ELR (cell line): Measurements from ENCODE around the gene PHEX.

Experiments
- DNase-seq: peaks from one replicate; pipeline ENCODE4 v3.0.0-alpha.2; 2015; ENCODE audit warnings: low read depth

The PHEX gene

DNA sequence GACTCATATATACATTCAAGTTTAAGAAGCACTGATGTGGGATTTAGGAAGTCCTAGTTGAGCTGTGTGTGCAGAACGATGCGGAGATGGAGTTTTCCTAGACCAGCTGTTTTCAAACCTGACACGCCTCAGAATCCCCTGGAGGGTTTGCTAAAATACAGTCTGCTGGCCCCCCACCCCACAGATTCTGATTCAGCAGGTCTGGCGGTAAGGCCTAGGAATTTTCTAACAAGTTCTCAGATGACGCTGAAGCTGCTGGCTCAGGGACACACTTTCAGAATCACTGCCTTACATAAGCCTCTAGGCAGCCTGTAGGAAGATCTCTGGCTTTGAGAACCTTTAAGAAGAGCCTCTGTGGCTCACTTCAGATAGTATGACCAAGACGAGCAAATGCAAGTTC, 73.1 kb downstream of the PHEX start:
- no peak for DNase-seq

DNA sequence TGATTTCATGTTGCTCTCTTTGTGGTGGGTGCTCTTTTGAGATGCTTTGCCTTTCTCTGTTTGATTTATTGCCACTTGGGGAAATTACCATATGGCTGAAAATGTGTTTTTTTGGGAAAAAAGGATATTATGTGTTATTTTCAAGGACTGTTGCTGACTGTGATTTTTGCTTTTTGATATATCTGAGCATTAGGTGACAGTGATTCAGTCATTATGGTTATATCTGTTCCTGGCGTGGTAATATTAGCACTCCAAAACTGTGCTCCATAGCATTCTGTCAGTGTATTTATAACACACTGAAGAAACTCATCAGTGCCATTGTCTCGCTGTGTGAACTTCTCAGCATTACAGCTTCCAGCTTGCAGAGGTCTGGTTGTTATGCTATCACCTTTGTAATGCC, 73.8 kb downstream of the PHEX start:
- no peak for DNase-seq

GRCh38 chrX:22109442-22109841, 77.3 kb downstream of the PHEX start:
- DNase-seq = peak; percentile 72

GRCh38 chrX:22110729-22111494, 78.8 kb downstream of the PHEX start:
- DNase-seq = peak; percentile 4

DNA sequence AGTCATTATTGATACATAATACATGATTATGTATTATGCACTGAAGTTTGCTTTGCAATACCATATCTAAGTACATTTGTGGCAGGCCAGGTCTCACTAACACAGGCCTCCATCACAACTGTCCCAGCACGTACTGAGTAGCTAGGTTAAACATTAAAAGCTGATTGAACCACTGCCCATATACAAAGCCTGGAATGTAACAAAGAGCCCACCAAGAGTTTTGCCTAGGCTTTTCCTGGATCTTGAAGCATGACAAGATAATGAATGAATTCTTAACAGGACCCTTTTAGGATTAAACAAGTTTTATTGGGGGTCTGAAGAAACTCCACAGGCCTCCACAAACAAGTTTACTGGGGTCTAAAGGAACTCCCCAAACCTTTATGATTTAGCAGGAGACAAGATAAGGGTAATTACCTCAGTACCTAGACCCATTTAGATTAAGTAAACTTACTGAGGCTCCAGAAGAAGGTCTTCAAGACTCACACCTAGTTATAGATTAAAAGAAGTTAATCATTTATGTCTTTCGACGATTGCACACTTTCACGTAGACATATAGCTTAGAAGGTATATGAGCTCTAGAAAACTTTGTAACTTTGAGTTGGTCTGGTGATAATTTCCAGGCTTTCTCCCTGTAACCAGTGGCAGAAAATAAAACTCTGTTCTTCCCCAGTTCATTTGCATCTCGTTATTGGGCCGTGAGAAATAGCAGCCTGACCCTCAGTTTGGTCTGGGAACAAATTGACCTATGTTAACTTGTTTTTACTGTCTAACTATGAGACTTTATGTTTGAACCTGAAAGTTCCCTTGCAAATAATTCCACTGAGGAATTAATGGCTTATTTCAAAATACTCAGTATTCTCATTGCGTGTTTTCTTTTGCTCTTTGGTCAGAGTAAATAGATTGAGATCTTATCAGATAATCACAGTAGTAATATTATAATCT, 84.8 kb downstream of the PHEX start:
- DNase-seq = no peak

GRCh38 chrX:22117633-22118032, 85.5 kb downstream of the PHEX start:
- DNase-seq = no peak

GRCh38 chrX:22118161-22118830, 86.2 kb downstream of the PHEX start:
- peak; percentile 36 for DNase-seq

DNA sequence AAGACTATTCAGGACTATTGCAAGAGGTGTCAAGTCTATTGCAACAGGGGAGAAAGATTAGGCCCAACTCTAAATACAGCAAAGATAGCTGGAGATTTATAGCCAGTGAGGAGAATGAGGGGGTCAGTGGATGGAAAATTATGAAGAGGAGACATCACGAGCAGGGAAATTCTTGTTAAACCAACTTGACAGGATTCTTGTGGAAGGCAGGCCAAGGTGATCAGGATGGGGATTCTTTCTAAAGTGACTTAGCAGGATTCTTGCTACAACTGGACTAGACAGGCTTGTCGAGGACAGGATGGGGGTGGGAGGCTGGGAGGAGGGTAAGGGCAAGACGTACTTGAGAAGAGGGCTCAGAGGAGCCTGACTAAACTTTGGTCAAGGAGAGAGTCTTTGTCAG, 89.0 kb downstream of the PHEX start:
- DNase-seq = no peak

DNA sequence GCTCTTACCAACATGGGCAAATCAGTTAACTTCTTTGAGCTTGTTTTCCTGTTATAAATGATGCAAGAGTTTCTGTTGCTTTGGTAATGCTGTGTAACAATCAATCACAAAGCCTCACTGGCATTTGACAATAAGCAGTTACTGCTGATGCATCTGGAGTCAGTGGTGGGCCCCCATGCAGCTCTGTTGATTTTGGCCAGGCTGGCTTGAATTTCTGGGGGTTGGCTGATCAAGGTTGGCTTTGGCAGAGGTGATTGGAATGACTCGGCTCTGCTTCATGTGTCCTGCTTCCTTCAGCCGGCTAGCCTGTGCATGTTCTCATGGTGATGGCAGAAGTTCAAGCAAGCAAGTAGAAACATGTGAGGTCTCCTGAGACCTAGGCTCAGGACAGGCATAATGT, 90.4 kb downstream of the PHEX start:
- peak; percentile 27 for DNase-seq

- DNase-seq = no peak
Measured at GRCh38 chrX:22124098-22124497, 92.0 kb downstream of the PHEX start.

GRCh38 chrX:22125481-22125880, 93.4 kb downstream of the PHEX start:
- DNase-seq = no peak

DNA sequence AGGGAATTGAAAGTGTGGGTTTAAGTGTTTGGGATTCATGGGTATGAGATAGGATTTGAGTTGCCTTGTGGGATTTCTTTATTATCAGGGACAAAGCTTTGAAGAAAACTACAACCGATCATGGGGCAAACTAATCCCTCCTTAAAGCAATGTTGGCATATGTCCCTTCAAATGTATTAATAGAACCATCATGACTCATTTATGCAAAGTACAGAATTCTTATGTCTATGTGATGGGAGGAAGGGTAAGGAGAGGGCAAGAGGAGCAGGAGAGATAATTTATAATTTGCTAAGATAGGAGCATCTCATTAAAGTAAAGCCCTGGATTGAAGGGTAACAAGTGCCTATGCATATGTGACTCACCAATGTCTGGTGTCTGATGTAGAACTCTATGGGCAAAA, 94.2 kb downstream of the PHEX start:
- DNase-seq = peak; percentile 19

- DNase-seq = peak; percentile 54
Measured at GRCh38 chrX:22128961-22129360, 96.8 kb downstream of the PHEX start.

GRCh38 chrX:22134681-22135080, 102.6 kb downstream of the PHEX start:
- DNase-seq = peak; percentile 79

- DNase-seq = peak; percentile 61
Measured at GRCh38 chrX:22135171-22135711, 103.1 kb downstream of the PHEX start.

DNA sequence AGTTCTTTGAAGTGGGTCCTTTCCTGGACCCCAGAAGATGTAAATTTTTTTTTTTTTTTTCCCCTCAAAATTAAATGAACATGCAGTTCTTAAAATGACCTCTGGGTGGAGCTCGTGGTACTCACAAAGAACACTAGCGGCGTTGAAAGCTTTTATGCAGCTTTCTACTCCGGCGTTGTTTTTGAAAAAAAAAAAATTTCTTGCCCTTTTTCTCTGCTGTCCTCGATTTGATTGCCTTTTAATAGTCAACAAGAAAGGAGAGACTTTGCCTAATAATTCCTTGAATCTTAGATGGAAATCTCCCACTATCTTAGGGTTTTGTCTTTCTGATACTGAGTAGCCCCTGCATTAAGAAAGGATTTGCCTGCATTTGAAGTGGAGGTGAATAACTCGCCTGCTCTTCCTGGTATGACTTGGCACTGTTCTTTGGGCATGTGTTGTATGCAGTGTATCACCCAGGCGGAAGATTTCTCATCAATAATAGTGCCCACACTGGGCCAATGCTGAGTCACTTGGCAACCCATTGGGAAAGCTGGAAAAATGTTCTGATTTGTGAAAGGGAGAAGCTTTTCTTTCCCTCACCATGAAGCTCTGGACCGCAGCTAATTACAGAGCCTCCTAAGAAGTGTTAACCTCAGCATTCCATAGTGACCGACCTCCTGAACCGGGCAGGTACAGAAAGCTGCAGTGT, 104.0 kb downstream of the PHEX start:
- peak; percentile 68 for DNase-seq

- DNase-seq = no peak
Measured at GRCh38 chrX:22136711-22137110, 104.6 kb downstream of the PHEX start.

- DNase-seq = no peak
Measured at GRCh38 chrX:22139822-22140221, 107.7 kb downstream of the PHEX start.

DNA sequence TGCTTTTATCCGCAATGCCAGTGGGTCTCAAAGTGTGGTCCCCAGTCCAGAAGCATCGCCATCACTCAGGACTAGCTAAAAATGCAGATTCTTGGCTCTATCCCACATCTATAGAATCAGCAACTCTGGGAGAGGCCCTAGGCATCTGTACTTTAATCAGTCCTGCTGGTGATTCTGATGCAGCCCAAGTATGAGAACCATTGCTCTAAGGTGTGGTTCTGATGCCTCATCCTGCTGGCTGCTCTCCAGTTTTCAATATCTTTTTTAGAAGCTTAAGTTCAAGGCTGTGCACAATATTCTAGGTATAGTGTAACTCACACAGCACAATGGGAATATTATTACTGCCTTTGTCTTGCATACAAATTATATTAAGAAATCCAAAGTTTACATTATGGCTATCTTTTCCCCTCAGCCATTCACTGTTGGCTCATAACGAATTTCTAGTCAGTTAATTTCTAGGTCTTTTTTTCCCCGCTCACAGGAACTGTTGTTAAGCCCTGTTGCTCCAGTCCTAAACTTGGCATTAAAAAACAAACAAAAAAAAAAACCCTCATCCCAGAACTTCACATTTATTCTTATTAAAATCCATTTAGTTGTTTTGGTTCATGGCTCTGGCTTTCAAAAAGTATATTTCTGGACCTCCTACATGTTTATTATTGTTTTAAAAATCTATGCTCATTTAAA, 109.1 kb downstream of the PHEX start:
- peak; percentile 3 for DNase-seq

GRCh38 chrX:22147214-22147613, 115.1 kb downstream of the PHEX start:
- no peak for DNase-seq

DNA sequence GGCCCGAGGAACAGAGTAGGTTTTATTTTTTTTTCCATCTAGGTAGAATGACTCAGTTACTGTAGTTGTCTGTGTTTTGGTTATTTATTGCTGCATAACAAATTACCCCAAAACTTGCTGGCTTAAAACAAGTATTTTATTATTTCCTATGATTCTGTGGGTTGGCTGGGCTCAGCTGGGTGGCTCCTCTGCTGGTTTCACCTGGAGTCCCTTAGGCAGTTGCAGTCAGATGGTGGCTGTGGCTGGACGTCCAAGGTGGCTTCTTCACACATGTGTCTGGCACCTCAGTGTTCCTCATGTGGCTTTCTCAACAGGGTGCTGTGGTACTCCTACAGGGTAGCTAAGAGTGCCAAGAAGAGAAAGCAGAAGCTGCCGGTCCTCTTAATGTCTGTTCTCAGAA, 115.8 kb downstream of the PHEX start:
- DNase-seq = no peak
